ENCODE data around the gene OLIG2. TPM values are rescaled to one million over a fixed set of nuclear protein-coding genes. Genes with fewer than 3 reads are reported as not detected.

The OLIG2 gene
- total and polyA plus RNA-seq, 2 of the 4 experiments (the other 2 are of a cell fraction): not detected

DNA sequence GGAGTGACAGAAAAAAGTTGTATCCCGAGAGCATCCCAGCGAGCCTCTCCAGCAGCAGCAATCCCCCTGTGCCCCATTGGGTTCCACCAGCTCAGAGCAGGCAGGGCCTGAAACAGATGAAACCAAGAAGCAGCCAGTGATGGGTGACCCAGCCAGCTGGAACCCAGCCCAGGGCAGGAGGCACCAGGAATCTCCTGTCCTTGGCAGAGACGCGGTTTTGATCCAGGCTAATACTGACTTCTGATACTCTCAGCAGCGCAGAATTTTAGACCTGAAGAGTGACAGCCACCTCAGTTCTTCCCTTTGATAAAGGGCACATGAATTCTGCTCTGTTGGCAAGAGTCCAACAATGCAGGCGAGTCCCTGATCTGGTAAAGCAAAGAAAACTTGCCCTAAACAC, 32.8 kb downstream of the OLIG2 start:
- H3K4me2 ChIP-seq (ENCODE audit: low read depth, low read length): no peak overlapping the region

More for the DNA sequence above, 32.8 kb downstream of the OLIG2 start:
- Histone ChIP-seq H3K14ac (replicated peaks; ENCODE audit: low read depth, low read length) (no peak overlapping the region), H3K27ac (ENCODE audit: insufficient read depth, low read length) (no peak overlapping the region), H4K8ac (ENCODE audit: low read depth in 2 of 2, low read length in 2 of 2) (no peak overlapping the region), H2AK5ac (ENCODE audit: low read depth, low read length) (no peak overlapping the region), H3K4ac (ENCODE audit: low read depth, low read length) (no peak overlapping the region), H3K27me3 (ENCODE audit: control insufficient read depth, insufficient read depth, low read length) (peaks cover 51% of the 10 kb centered on the region), H4K20me1 (ENCODE audit: insufficient read depth, low read length) (no peaks in the 10 kb centered on the region), H3K18ac (ENCODE audit: low read depth, low read length) (no peak overlapping the region), H3K4me3 (ENCODE audit: insufficient read depth, low read depth, low read length) (no peak overlapping the region), H3K36me3 (ENCODE audit: control insufficient read depth, insufficient read depth, low read length) (no peaks in the 10 kb centered on the region), H4K91ac (ENCODE audit: insufficient read depth, low read depth, low read length) (no peak overlapping the region), H4K5ac (ENCODE audit: low read depth, low read length) (no peak overlapping the region), H2BK5ac (ENCODE audit: low read depth, low read length, poor library complexity, severe bottlenecking) (no peak overlapping the region), H3K9ac (ENCODE audit: low read depth, low read length) (no peak overlapping the region), H3K23ac (ENCODE audit: low read depth, low read length) (no peak overlapping the region), H3K4me1 (ENCODE audit: control insufficient read depth, insufficient read depth, low read length) (no peaks in the 10 kb centered on the region), H2AK9ac (replicated peaks; ENCODE audit: low read depth, low read length, poor library complexity) (no peak overlapping the region), H3K9me3 (ENCODE audit: control insufficient read depth, insufficient read depth, low read length) (no peaks in the 10 kb centered on the region), H2BK15ac (ENCODE audit: low read depth, low read length) (no peak overlapping the region), H2AFZ (replicated peaks; ENCODE audit: low read length, poor library complexity) (no peak overlapping the region), H3K56ac (ENCODE audit: extremely low read depth, insufficient read depth, low read length) (no peak overlapping the region), H2BK20ac (ENCODE audit: low read depth, low read length) (no peak overlapping the region), H3K9me1 (ENCODE audit: insufficient read depth, low read length) (no peaks in the 10 kb centered on the region), H3K79me1 (ENCODE audit: low read depth in 1 of 2, low read length in 2 of 2) (no peaks in the 10 kb centered on the region), H2BK120ac (ENCODE audit: low read depth, low read length) (no peak overlapping the region)
- no CpG with 5 or more reads among the region's 6 CpGs for WGBS, 2 experiments (ENCODE audit: extremely low coverage in 2 of 2, insufficient read length in 1 of 2)
- TF ChIP-seq, protein P1, sequence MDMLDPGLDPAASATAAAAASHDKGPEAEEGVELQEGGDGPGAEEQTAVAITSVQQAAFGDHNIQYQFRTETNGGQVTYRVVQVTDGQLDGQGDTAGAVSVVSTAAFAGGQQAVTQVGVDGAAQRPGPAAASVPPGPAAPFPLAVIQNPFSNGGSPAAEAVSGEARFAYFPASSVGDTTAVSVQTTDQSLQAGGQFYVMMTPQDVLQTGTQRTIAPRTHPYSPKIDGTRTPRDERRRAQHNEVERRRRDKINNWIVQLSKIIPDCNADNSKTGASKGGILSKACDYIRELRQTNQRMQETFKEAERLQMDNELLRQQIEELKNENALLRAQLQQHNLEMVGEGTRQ (IDR thresholded peaks at IDR 0.05; ENCODE audit: low read depth, low read length): no peak
- no peak for TF ChIP-seq MAFK (IDR thresholded peaks at IDR 0.05; ENCODE audit: low read depth, low read length)
- intact Hi-C loops (cut with micrococcal nuclease): no loop called here
- no peak for ATAC-seq (ENCODE audit: low read depth)
- in situ Hi-C loops (cut with MboI; ENCODE audit: low sequenced_read_pairs): no loop called here
- dilution Hi-C loops (cut with HindIII; ENCODE audit: low sequenced_read_pairs, unreplicated experiment): no loop called here
- CTCF ChIA-PET: no interaction called here
- POLR2A ChIA-PET (ENCODE audit: unreplicated experiment): no interaction called here
- no peak for DNase-seq
- BruUV-seq (replicated peaks): no TSS peak
